Nephron (organoid): Measurements from ENCODE around the gene REPIN1.

Source experiments
- H3K27ac Mint-ChIP-seq, 3 experiments: 2 replicates each; pipeline ENCODE4 v1.8.0; 2020; ENCODE audit warnings: mixed read lengths in 3 of 3, mild to moderate bottlenecking in 2 of 3, moderate library complexity in 1 of 3
- H3K27me3 Mint-ChIP-seq: 2 replicates; pipeline ENCODE4 v1.8.0; 2021; ENCODE audit warnings: low read depth, mild to moderate bottlenecking, moderate library complexity, mixed read lengths
- H3K36me3 Mint-ChIP-seq: 2 replicates; pipeline ENCODE4 v1.8.0; 2020; ENCODE audit warnings: low read depth, mixed read lengths
- H3K4me1 Mint-ChIP-seq: 2 replicates; pipeline ENCODE4 v1.8.0; 2020; ENCODE audit warnings: mixed read lengths
- H3K4me3 Mint-ChIP-seq, 3 experiments: 2 replicates each; pipeline ENCODE4 v1.8.0; 2020; ENCODE audit warnings: mild to moderate bottlenecking in 3 of 3, mixed read lengths in 3 of 3, moderate library complexity in 2 of 3
- H3K9me3 Mint-ChIP-seq: 2 replicates; pipeline ENCODE4 v1.8.0; 2020; ENCODE audit warnings: mixed read lengths
- TF ChIP-seq, protein P1 (sequence below), 3 experiments: fragments of 200-600 bp; sonication (generic); IDR thresholded peaks; one replicate each; pipeline ENCODE4 v1.5.0; 2021; ENCODE audit warnings: antibody characterized with exemption in 3 of 3; ENCODE audit not compliant: unreplicated experiment in 3 of 3

Gene REPIN1

DNA sequence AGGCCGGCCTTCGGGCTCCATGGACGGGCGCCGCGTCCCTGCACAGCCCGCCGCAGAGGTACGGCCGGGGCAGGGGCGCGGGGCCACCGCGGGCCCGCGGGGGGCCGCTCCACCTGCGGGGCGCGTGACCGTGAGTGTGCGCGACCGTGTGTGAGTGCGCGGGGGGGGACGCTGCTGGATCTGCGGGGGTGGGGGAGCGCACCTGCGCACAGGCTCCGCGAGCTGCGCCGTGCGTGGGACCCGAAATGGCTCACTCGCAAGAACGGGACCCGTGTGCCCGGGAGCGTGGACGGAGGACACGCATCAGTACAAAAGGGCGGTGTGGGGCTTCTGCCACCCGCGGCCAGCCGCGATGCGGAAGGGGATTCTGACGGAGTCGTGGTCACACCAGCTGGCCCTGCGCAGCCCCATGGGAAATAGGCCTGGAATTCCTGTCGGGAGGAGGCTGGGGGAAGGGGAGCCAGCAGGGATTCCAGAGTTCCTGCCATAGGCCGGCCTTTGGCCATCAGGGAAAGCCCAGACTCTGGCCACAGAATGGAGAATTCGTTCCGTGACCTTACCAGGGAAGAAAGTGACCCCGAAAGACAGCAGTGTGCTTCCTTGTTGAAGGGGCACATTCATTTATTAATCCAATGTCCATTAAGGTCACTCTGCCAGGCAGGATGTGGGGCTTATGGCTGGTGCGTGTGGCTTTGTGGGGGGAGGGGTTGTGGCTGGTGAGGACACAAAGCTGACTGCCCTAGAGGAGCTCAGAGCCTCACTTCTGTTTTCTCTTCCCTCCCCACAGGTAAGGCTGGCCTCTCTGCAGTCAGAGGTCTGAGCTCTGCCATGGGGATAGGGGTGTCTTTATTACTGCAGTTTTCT is 494 bp downstream of the REPIN1 start:
- Mint-ChIP-seq H3K36me3 (peaks cover 23% of the 10 kb centered on the region), H3K9me3 (no peaks in the 10 kb centered on the region), H3K4me1 (peaks cover 57% of the 10 kb centered on the region), H3K27ac (peak overlapping the region; percentile 96 to 99 (median 99)), H3K27me3 (no peaks in the 10 kb centered on the region), H3K4me3 (peak overlapping the region; percentile 97 to 99 (median 99))
- TF ChIP-seq, protein P1, sequence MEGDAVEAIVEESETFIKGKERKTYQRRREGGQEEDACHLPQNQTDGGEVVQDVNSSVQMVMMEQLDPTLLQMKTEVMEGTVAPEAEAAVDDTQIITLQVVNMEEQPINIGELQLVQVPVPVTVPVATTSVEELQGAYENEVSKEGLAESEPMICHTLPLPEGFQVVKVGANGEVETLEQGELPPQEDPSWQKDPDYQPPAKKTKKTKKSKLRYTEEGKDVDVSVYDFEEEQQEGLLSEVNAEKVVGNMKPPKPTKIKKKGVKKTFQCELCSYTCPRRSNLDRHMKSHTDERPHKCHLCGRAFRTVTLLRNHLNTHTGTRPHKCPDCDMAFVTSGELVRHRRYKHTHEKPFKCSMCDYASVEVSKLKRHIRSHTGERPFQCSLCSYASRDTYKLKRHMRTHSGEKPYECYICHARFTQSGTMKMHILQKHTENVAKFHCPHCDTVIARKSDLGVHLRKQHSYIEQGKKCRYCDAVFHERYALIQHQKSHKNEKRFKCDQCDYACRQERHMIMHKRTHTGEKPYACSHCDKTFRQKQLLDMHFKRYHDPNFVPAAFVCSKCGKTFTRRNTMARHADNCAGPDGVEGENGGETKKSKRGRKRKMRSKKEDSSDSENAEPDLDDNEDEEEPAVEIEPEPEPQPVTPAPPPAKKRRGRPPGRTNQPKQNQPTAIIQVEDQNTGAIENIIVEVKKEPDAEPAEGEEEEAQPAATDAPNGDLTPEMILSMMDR (IDR thresholded peaks at IDR 0.05; ENCODE audit: unreplicated experiment in 3 of 3), result no peak

- Mint-ChIP-seq H3K4me3 (peak overlapping the region; percentile 97 to 99 (median 99)), H3K36me3 (peaks cover 28% of the 10 kb centered on the region), H3K4me1 (peaks cover 60% of the 10 kb centered on the region), H3K27ac (peak overlapping the region; percentile 96 to 99 (median 99)), H3K9me3 (no peaks in the 10 kb centered on the region), H3K27me3 (no peaks in the 10 kb centered on the region)
- TF ChIP-seq, protein P1 (IDR thresholded peaks at IDR 0.05; ENCODE audit: unreplicated experiment in 3 of 3), result no peak
Measured at GRCh38 chr7:150369748-150370501, 1.3 kb downstream of the REPIN1 start.

DNA sequence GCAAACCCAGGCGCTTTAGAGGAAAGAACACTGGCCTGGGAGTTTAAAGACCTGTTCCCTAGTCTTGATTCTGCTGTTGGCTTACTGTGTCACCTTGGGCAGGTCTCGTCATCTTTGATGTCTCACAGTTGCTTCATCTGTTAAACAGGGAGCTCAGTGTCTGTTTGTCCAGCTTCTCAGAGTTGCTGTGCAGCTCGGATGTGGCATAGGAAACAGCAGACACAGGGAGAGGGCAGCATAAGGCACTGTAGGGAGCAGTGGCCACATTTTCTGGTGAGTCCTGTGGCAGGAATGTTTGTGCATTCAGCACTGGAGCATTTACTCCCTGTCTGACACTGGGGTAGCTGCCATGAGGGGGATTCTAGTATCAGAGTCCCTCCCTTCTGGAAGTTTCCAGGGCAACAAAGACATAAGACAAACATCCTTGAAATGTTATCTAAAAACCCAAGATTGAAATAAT is 2.0 kb downstream of the REPIN1 start:
- H3K27me3 Mint-ChIP-seq, result no peaks in the 10 kb centered on the region
- no peaks in the 10 kb centered on the region for H3K9me3 Mint-ChIP-seq
- peaks cover 29% of the 10 kb centered on the region for H3K36me3 Mint-ChIP-seq
- TF ChIP-seq, protein P1 (IDR thresholded peaks at IDR 0.05; ENCODE audit: unreplicated experiment in 3 of 3), result no peak
- H3K4me3 Mint-ChIP-seq, result peak overlapping the region; percentile 97 to 99 (median 99)
- H3K4me1 Mint-ChIP-seq, result peaks cover 60% of the 10 kb centered on the region
- peak overlapping the region; percentile 96 to 99 (median 99) for H3K27ac Mint-ChIP-seq

GRCh38 chr7:150371131-150371995 is 2.7 kb downstream of the REPIN1 start:
- Mint-ChIP-seq H3K36me3 (peaks cover 35% of the 10 kb centered on the region), H3K9me3 (no peaks in the 10 kb centered on the region), H3K27ac (peak overlapping the region; percentile 96 to 99 (median 99)), H3K4me3 (peak overlapping the region in 1 of 3 experiments; percentile 99), H3K27me3 (no peaks in the 10 kb centered on the region), H3K4me1 (peaks cover 60% of the 10 kb centered on the region)
- TF ChIP-seq, protein P1 (IDR thresholded peaks at IDR 0.05; ENCODE audit: unreplicated experiment in 3 of 3), result no peak

DNA sequence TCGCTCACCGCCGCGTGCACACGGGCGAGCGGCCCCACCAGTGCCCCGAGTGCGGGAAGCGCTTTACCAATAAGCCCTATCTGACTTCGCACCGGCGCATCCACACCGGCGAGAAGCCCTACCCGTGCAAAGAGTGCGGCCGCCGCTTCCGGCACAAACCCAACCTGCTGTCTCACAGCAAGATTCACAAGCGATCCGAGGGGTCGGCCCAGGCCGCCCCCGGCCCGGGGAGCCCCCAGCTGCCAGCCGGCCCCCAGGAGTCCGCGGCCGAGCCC is 3.3 kb downstream of the REPIN1 start:
- Mint-ChIP-seq H3K9me3 (no peaks in the 10 kb centered on the region), H3K4me1 (peaks cover 65% of the 10 kb centered on the region), H3K4me3 (no peak overlapping the region), H3K27me3 (no peaks in the 10 kb centered on the region), H3K27ac (no peak overlapping the region), H3K36me3 (peaks cover 35% of the 10 kb centered on the region)
- TF ChIP-seq, protein P1 (IDR thresholded peaks at IDR 0.05; ENCODE audit: unreplicated experiment in 3 of 3), result no peak
